Caco-2 (cell line): Measurements from ENCODE around the gene LRP1B. TPM values are rescaled to one million over a fixed set of nuclear protein-coding genes. Genes with fewer than 3 reads are reported as not detected.

Source experiments
- BruUV-seq: library from RNA; stranded (reverse); fragments of 400-500 nt; replicated peaks from 2 replicates; lab custom pipeline; 2021; lab: Mats Ljungman, UMichigan
- CTCF ChIA-PET: fragments of 300-600 bp; sonication (Branson Sonifier 250); formaldehyde crosslinking; loops from one replicate; lab custom pipeline; 2022; ENCODE audit warnings: antibody characterized with exemption; lab: Charles Lee
- POLR2A ChIA-PET: fragments of 300-600 bp; sonication (Branson Sonifier 250); formaldehyde crosslinking; loops from one replicate; lab custom pipeline; 2022; ENCODE audit warnings: antibody characterized with exemption; lab: Charles Lee
- DNase-seq, 2 experiments: peaks; one replicate each; pipeline versions ENCODE4 v3.0.0 to v3.0.0-alpha.2; 2020 to 2022
- H3K27me3 ChIP-seq: replicated peaks from 2 replicates; pipeline ENCODE4 v1.6.0; 2011; ENCODE audit warnings: low read length; ENCODE audit not compliant: control insufficient read depth, insufficient read depth
- H3K36me3 ChIP-seq: 2 replicates; pipeline ENCODE4 v1.5.1; 2011; ENCODE audit warnings: low read length; ENCODE audit not compliant: control insufficient read depth, insufficient read depth
- H3K4me1 ChIP-seq: fragments of 250-450 bp; sonication (Bioruptor Pico); 2 replicates; pipeline ENCODE4 v1.5.1; 2020; ENCODE audit warnings: mild to moderate bottlenecking
- H3K4me3 ChIP-seq: 2 replicates; pipeline ENCODE4 v1.5.1; 2011; ENCODE audit warnings: low read depth, mild to moderate bottlenecking, control low read depth, low read length
- H3K9me3 ChIP-seq: fragments of 250-450 bp; sonication (Bioruptor Pico); 2 replicates; pipeline ENCODE4 v1.5.1; 2020; ENCODE audit warnings: mild to moderate bottlenecking, moderate library complexity
- H3K27ac Mint-ChIP-seq: one replicate; pipeline ENCODE4 v1.8.0; 2022; ENCODE audit warnings: mixed read lengths; ENCODE audit not compliant: unreplicated experiment
- H3K27me3 Mint-ChIP-seq: one replicate; pipeline ENCODE4 v1.8.0; 2022; ENCODE audit warnings: mixed read lengths; ENCODE audit not compliant: insufficient read depth, unreplicated experiment
- H3K36me3 Mint-ChIP-seq: one replicate; pipeline ENCODE4 v1.8.0; 2022; ENCODE audit warnings: mild to moderate bottlenecking, mixed read lengths; ENCODE audit not compliant: insufficient read depth, unreplicated experiment
- H3K4me1 Mint-ChIP-seq: one replicate; pipeline ENCODE4 v1.8.0; 2022; ENCODE audit warnings: low read depth, mixed read lengths; ENCODE audit not compliant: unreplicated experiment
- H3K4me3 Mint-ChIP-seq: one replicate; pipeline ENCODE4 v1.8.0; 2022; ENCODE audit warnings: mild to moderate bottlenecking, moderate library complexity, mixed read lengths; ENCODE audit not compliant: unreplicated experiment
- H3K9me3 Mint-ChIP-seq: one replicate; pipeline ENCODE4 v1.8.0; 2022; ENCODE audit warnings: mixed read lengths; ENCODE audit not compliant: unreplicated experiment
- CTCF ChIP-seq, 2 experiments: fragments of 200-600 bp in 1 of 2; IDR thresholded peaks; 1 replicate in 1 of 2; 2 replicates in 1 of 2; pipeline versions ENCODE4 v1.5.1 to v1.8.0; 2011 to 2022; ENCODE audit warnings: antibody characterized with exemption in 1 of 2, control low read depth in 1 of 2, inconsistent platforms in 1 of 2, low read depth in 1 of 2, low read length in 1 of 2, mild to moderate bottlenecking in 1 of 2, moderate library complexity in 1 of 2; ENCODE audit not compliant: insufficient read depth in 1 of 2, severe bottlenecking in 1 of 2, unreplicated experiment in 1 of 2
- intact Hi-C: fragments of 100-400 bp; cut with micrococcal nuclease; formaldehyde crosslinking; loops from one replicate; pipeline ENCODE4 v1.10.0; 2022; ENCODE audit not compliant: unreplicated experiment
- total RNA-seq: library from RNA; stranded (reverse); gene quantifications from 2 replicates; pipeline ENCODE4 v1.2.3, GENCODE V29; 2022

Gene LRP1B
- total RNA-seq, 1 experiment from 2014 or later, result not detected

GRCh38 chr2:141301551-141301950 lies 829.3 kb downstream of the LRP1B start:
- H3K4me3 Mint-ChIP-seq, result no peak overlapping the region
- Histone ChIP-seq H3K4me1 (no peaks in the 10 kb centered on the region), H3K27me3 (no peaks in the 10 kb centered on the region), H3K4me3 (no peak overlapping the region), H3K36me3 (no peaks in the 10 kb centered on the region), H3K9me3 (no peaks in the 10 kb centered on the region)
- CTCF ChIA-PET, result no interaction called here
- no peaks in the 10 kb centered on the region for H3K36me3 Mint-ChIP-seq
- no peaks in the 10 kb centered on the region for H3K4me1 Mint-ChIP-seq
- no TSS peak for BruUV-seq
- POLR2A ChIA-PET, result no interaction called here
- DNase-seq, result no peak
- TF ChIP-seq CTCF (IDR thresholded peaks at IDR 0.05; ENCODE audit: insufficient read depth in 1 of 2, low read depth in 1 of 2, low read length in 1 of 2, severe bottlenecking in 1 of 2, unreplicated experiment in 1 of 2), result no peak
- no peaks in the 10 kb centered on the region for H3K27me3 Mint-ChIP-seq
- no peak overlapping the region for H3K27ac Mint-ChIP-seq
- intact Hi-C loops, result no loop called here
- H3K9me3 Mint-ChIP-seq, result no peaks in the 10 kb centered on the region

GRCh38 chr2:141280037-141280436 lies 850.8 kb downstream of the LRP1B start:
- intact Hi-C loops, result no loop called here
- no TSS peak for BruUV-seq
- no peaks in the 10 kb centered on the region for H3K27me3 Mint-ChIP-seq
- no peaks in the 10 kb centered on the region for H3K36me3 ChIP-seq
- ChIA-PET POLR2A (no interaction called here), CTCF (no interaction called here)
- no peaks in the 10 kb centered on the region for H3K4me1 ChIP-seq
- DNase-seq, result no peak
- H3K4me3 ChIP-seq, result no peak overlapping the region
- no peak overlapping the region for H3K27ac Mint-ChIP-seq
- no peak overlapping the region for H3K4me3 Mint-ChIP-seq
- no peak for TF ChIP-seq CTCF (IDR thresholded peaks at IDR 0.05; ENCODE audit: insufficient read depth in 1 of 2, low read depth in 1 of 2, low read length in 1 of 2, severe bottlenecking in 1 of 2, unreplicated experiment in 1 of 2)
- no peaks in the 10 kb centered on the region for H3K4me1 Mint-ChIP-seq
- no peaks in the 10 kb centered on the region for H3K9me3 Mint-ChIP-seq
- H3K27me3 ChIP-seq, result no peaks in the 10 kb centered on the region
- H3K36me3 Mint-ChIP-seq, result no peaks in the 10 kb centered on the region
- H3K9me3 ChIP-seq, result no peaks in the 10 kb centered on the region

- no peak for DNase-seq
- H3K36me3 ChIP-seq, result no peaks in the 10 kb centered on the region
- H3K4me3 ChIP-seq, result no peak overlapping the region
- no peaks in the 10 kb centered on the region for H3K27me3 Mint-ChIP-seq
- TF ChIP-seq CTCF (IDR thresholded peaks at IDR 0.05; ENCODE audit: insufficient read depth in 1 of 2, low read depth in 1 of 2, low read length in 1 of 2, severe bottlenecking in 1 of 2, unreplicated experiment in 1 of 2), result no peak
- H3K4me3 Mint-ChIP-seq, result no peak overlapping the region
- no peaks in the 10 kb centered on the region for H3K4me1 Mint-ChIP-seq
- H3K9me3 Mint-ChIP-seq, result peaks cover 18% of the 10 kb centered on the region
- no peak overlapping the region for H3K27ac Mint-ChIP-seq
- H3K27me3 ChIP-seq, result no peaks in the 10 kb centered on the region
- ChIA-PET CTCF (no interaction called here), POLR2A (no interaction called here)
- no peaks in the 10 kb centered on the region for H3K36me3 Mint-ChIP-seq
- intact Hi-C loops, result no loop called here
- H3K4me1 ChIP-seq, result no peaks in the 10 kb centered on the region
- H3K9me3 ChIP-seq, result peaks cover 5% of the 10 kb centered on the region; the same call in 1 of the 2 replicates
- no TSS peak for BruUV-seq
Observed at GRCh38 chr2:141271346-141271745, 859.5 kb downstream of the LRP1B start.
